HG02571 (cell line): ENCODE results near the gene CDH13.

ENCODE experiments used
- ATAC-seq: cut with Tn5 transposase; IDR thresholded peaks from one replicate; pipeline ENCODE4 v1.9.1; 2021; ENCODE audit warnings: mild to moderate bottlenecking, moderate library complexity; ENCODE audit not compliant: unreplicated experiment

The CDH13 gene

GRCh38 chr16:82735186-82735585 is 108.4 kb downstream of the CDH13 start:
- ATAC-seq: no peak

DNA sequence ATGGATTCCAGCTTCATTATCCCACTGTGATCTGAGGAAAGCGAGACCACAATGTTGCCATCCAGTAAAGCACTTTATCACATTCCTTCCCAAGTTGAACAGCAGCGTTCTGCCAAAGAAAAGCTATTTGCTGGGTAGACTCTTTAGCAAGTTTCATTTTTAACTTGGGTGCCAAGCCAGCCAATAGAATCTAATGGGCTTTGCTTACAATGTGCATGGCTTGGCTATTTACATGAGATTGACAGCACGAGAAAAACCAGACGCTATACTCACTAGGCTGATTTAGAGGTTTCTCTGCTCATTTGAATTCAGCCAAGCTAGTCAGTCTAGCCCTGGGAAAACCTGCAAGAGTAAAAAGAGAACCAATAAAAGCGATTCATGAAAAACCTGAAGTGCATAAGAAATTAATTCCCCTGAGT is 108.9 kb downstream of the CDH13 start:
- ATAC-seq: no peak

- ATAC-seq: no peak
Measured at GRCh38 chr16:82736224-82736623, 109.5 kb downstream of the CDH13 start.

DNA sequence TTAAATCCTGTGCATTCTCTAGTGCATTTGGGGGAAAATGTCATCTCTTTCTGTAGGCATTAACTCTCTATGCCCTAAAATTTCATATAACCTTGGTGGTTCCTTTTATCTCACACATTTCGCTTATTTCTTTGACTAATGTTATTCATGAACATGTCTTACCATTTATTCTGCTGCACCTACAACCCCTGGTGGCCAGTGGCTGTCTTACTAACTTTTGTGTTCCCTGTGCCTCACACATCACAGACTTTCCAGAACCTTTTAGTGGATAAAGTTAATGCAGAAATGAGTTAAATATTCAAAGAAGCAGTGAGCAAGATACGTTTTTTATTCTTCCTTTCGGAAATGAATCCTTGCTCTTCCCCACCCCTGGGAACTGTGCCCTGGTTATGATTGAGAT is 111.9 kb downstream of the CDH13 start:
- no peak for ATAC-seq

GRCh38 chr16:82741073-82741615 is 114.4 kb downstream of the CDH13 start:
- ATAC-seq: no peak

- no peak for ATAC-seq
Measured at GRCh38 chr16:82744958-82745357, 118.2 kb downstream of the CDH13 start.

GRCh38 chr16:82748026-82748425 is 121.3 kb downstream of the CDH13 start:
- ATAC-seq: no peak

DNA sequence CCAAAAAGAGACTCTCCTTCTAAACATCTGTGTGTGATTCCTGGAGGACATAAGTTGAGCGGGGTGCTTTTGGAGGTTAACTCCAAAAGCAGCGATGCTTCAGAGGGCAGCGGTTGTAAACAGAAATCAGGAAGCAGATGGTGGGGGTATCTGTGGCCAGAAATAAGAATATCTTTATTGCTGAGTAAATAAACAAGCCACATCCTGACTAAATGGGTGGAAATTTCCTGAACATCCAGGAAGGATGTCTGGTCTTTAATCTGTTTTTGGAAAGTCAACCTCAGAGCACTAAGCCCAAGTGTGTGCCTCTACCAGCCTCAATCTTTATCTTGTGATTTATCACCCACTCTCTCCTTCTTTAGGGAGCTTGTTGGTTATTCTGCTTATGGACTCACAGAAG is 123.3 kb downstream of the CDH13 start:
- no peak for ATAC-seq

DNA sequence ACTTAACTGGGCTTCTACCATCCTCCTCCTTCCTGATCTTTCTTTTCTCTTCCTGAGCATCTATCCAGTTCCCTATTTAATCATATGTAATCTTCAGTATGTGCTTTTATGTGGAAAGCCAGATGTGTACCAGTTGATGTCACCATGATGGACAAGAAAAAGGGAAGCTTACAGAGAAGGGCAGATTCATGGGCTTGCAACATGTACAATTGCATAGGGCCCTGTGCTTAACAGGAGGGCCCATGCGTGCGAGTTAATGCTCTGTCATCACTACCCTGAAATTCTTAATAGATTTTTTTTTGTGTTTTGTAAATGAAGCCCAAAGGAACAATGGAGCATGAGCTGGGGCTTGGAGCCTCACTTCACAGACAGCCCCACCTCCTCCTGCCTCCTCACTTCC is 124.3 kb downstream of the CDH13 start:
- no peak for ATAC-seq

GRCh38 chr16:82752172-82752571 is 125.4 kb downstream of the CDH13 start:
- no peak for ATAC-seq

DNA sequence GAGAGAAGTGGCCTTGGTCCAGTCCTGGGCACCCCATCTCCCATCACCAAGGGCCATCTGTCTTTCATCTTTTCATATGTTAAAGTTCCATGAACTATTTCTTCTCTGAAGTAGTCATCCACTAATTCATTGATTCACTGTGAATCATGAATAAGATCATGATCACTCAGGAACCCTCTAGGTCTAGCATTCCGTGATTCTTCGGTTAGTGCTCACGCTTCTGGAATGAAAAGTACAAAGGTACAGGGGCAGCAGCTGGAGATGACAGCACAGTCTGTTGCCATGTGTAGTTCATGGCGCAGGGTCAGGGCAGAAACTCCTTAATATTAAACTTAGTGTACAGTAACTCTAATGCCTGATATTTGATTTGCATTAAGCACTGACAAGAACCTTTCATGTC is 127.1 kb downstream of the CDH13 start:
- ATAC-seq: no peak

- ATAC-seq: no peak
Measured at GRCh38 chr16:82754716-82755513, 128.1 kb downstream of the CDH13 start.

DNA sequence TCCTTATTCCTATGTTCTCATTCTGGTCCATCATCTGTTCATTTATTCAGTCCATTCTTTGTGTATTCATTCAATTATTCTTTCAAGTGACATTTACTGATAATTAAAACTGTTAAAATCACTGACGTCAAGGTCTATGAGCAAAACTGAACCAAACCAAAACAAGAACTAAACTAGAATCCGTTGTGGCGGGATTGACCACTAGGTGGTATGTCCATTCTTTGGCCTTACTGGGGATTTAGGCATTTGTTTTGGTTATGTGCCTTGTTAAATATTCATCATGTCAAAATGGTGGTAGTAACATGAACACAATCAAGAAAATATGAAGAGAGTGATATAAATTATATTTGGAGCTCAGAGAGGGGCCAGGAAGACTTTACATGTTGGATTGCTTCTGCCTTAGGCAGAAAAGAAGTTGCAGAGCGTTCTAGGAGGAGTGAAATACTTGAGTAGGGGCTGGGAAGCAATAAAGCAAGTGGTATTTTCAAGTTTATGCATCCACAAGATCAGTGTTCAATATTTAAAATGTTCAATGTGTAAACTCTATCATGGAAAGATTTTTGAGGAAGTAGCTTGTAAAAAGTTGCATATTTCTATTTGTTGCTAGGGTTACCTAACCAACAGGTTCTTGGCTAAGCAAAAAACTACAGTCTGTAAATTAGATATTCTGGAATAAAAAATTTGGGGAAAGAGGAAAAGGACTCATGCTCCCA is 129.0 kb downstream of the CDH13 start:
- ATAC-seq: no peak

GRCh38 chr16:82756283-82756599 is 129.5 kb downstream of the CDH13 start:
- no peak for ATAC-seq

DNA sequence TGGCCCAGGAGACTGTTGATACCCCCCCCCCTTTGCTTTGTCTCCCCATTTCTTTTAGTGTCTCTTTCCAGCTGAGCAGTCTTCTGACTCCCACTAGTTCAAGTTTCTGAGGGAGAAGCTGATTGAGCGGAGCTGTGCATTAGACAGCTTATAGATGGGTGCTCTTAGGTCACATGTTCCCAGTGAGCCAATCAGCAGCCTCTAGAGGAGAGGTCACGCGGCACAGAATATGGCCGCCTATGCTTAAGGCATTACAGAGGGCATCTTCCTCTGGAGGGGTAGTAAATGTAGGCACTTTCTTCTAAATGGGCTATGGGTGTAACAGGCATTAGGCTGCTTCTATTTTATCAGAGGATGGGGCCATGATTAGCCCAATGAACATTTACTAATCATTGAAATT is 131.6 kb downstream of the CDH13 start:
- ATAC-seq: no peak

DNA sequence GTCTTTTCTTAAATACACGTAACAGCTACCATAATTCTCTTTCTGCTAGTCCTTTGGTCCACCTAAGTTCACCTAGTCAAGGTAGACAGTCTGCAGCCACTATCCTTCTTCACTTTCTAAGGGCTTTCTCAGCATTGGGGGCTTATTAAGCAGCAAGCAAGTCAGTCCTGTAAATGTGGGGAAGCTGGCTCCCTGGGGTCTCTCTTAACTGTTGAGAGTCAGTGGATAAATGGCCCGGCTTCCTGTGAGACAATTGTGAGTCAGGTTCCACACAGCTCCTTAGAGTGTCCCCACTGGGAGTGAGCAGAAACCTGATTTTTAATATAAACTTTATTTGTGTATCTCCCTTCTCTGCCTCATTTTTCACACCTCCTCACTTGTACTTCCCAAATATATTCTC is 132.1 kb downstream of the CDH13 start:
- no peak for ATAC-seq

DNA sequence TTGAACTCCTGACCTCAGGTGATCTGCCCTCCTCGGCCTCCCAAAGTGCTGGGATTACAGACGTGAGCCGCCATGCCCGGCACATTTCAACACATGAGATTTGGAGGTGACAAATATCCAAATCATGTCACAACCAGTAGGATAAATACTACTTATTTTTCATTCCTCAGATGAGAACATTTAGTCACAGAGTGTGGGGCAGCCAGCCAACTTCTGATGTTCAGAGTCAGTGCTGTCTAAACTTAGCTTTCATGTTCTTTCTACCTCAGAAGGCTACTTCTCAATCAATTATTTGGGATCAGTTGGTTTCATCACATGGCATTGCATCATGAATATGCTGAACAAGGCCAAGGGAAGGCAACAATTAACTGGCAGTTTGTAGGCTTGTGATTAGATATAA is 134.5 kb downstream of the CDH13 start:
- no peak for ATAC-seq

- no peak for ATAC-seq
Measured at GRCh38 chr16:82761858-82762257, 135.1 kb downstream of the CDH13 start.

GRCh38 chr16:82763371-82763770 is 136.6 kb downstream of the CDH13 start:
- no peak for ATAC-seq

DNA sequence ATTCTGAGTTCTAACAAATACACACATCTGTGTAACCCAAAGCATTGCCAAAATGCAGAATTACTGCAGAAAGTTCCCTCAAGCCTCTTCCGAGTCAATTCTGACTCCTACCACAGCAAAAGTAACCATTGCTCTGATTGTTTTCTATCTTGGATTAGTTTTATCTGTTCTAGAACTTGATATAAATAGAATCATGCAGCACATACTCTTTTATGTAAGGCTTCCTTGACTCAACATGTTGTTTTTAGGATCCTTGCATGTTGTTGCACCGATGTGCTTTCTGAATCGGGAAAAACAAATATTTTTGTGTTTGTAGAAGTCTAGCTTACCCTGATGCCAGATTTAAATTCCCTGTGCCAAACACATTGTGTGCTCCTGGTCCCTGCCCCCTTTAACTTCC is 140.4 kb downstream of the CDH13 start:
- ATAC-seq: no peak

GRCh38 chr16:82767808-82768207 is 141.0 kb downstream of the CDH13 start:
- ATAC-seq: no peak

DNA sequence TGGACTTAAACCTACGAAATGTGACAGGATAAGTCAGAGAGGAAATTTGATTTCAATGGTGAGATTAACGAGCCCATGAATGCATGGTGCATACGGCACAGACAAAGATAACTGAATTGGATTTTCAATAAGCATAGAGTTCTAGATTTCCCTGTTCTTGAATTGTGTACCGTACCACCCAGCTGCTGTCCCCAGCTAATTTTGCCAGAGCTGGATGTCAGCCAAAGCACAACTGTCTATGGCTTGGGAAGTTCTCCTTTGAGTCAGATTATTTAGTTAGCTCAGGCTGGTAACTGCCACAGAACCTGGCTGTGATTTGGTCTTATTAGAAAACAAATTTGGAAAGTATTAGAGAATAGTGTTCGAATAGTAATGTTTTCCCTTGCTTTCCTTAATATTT is 143.1 kb downstream of the CDH13 start:
- ATAC-seq: no peak
